ENCODE data around the gene HPD. TPM values are rescaled to one million over a fixed set of nuclear protein-coding genes. Genes with fewer than 3 reads are reported as not detected.
"Not testable (repeated sequence)": the region's sequence is repeated elsewhere in the genome, so short reads cannot be mapped to it uniquely, and the experiment has no call there.

HPD gene
- total and polyA plus RNA-seq, 2 donors (not counting 3 experiments of a cell fraction or from before 2014, with no cell fraction given), result not detected

DNA sequence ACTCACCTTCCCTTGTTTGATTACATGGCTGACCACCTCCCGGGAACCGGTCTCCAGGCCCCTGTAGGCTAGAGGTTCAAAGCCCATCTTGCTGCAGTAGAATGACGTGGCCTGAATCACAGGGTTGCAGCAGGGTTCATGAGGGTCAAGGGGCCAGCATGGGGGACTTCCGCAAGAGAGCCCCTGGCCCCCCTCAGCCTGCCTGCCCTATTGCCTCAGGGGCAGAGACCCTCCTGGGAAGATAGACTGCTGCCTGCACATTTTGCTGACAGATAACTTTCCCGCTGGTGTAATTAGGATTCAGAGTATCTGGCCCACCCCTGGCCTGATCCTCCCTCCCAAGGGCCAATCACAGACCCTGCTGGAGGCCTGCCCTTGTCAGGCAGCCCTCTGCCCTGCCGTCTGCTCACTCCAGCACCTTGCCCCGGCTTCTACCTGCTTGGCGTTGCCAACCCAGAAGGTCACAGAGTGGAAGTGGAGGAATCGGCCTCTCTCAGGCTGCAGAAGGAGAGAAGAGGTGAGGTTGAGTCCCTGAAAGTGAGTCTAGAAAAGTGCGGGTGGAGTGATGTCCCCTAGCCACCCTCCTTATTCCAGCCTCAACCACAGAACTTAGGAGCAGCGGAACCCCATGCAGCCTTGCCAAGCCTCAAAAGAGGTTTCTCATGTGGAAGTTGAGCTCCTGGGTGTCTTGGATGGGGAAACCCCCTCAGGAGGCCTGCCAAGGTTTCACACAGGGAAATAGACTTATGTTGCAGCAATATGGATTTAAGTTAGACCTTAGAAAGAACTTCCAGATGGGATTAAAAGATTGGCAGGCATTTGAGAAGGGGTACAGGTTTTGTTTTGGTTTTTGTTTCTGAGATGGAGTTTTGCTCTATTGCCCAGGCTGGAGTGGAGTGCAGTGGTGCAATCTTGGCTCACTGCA is 1.1 kb downstream of the HPD start:
- Histone ChIP-seq H4K20me1 (replicated peaks; ENCODE audit: control insufficient read depth, extremely low read depth, insufficient read depth, low read length) (no peaks in the 10 kb centered on the region), H3K79me2 (ENCODE audit: control insufficient read depth, insufficient read depth, low read length) (no peaks in the 10 kb centered on the region), H3K36me3 (ENCODE audit: control insufficient read depth in 2 of 2, extremely low read depth in 1 of 2, insufficient read depth in 2 of 2, low read length in 2 of 2) (no peaks in the 10 kb centered on the region), H3K4me2 (ENCODE audit: insufficient read depth, low read length) (no peak overlapping the region), H3K27me3 (ENCODE audit: control insufficient read depth in 2 of 2, insufficient read depth in 2 of 2, low read length in 2 of 2) (no peaks in the 10 kb centered on the region), H3K4me1 (ENCODE audit: control insufficient read depth, extremely low read depth, insufficient read depth, low read length) (no peaks in the 10 kb centered on the region), H2AFZ (ENCODE audit: low read depth, low read length) (no peak overlapping the region), H3K9ac (replicated peaks; ENCODE audit: extremely low read depth, insufficient read depth, low read length) (no peak overlapping the region), H3K27ac (ENCODE audit: insufficient read depth, low read depth, low read length) (no peak overlapping the region), H3K9me1 (replicated peaks; ENCODE audit: control insufficient read depth, extremely low read depth, insufficient read depth, low read length) (no peaks in the 10 kb centered on the region), H3K4me3 (replicated peaks in 1 of 3; ENCODE audit: insufficient read depth in 1 of 3, low read depth in 1 of 3, low read length in 3 of 3) (no peak overlapping the region), H3K9me3 (replicated peaks; ENCODE audit: control insufficient read depth, insufficient read depth, low read length) (no peaks in the 10 kb centered on the region)
- POLR2A ChIA-PET, result no interaction called here
- FAIRE-seq, result no peak
- no TSS peak for BruUV-seq (replicated peaks)
- no peak for TF ChIP-seq JUN (IDR thresholded peaks at IDR 0.05; ENCODE audit: borderline replicate concordance, insufficient read depth, insufficient read length, low read depth)
- no peak for TF ChIP-seq FOS (IDR thresholded peaks at IDR 0.05; ENCODE audit: borderline replicate concordance, insufficient read depth, low read length)
- TF ChIP-seq GATA2 (IDR thresholded peaks at IDR 0.05; ENCODE audit: insufficient read depth, insufficient read length, low read depth, low read length), result no peak
- TF ChIP-seq, protein P1, sequence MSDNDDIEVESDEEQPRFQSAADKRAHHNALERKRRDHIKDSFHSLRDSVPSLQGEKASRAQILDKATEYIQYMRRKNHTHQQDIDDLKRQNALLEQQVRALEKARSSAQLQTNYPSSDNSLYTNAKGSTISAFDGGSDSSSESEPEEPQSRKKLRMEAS (IDR thresholded peaks at IDR 0.05; ENCODE audit: insufficient read depth, insufficient read length), result no peak
- no peak for TF ChIP-seq POLR2A (IDR thresholded peaks at IDR 0.05; ENCODE audit: low read depth, low read length)
- TF ChIP-seq, protein P2, sequence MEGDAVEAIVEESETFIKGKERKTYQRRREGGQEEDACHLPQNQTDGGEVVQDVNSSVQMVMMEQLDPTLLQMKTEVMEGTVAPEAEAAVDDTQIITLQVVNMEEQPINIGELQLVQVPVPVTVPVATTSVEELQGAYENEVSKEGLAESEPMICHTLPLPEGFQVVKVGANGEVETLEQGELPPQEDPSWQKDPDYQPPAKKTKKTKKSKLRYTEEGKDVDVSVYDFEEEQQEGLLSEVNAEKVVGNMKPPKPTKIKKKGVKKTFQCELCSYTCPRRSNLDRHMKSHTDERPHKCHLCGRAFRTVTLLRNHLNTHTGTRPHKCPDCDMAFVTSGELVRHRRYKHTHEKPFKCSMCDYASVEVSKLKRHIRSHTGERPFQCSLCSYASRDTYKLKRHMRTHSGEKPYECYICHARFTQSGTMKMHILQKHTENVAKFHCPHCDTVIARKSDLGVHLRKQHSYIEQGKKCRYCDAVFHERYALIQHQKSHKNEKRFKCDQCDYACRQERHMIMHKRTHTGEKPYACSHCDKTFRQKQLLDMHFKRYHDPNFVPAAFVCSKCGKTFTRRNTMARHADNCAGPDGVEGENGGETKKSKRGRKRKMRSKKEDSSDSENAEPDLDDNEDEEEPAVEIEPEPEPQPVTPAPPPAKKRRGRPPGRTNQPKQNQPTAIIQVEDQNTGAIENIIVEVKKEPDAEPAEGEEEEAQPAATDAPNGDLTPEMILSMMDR (IDR thresholded peaks at IDR 0.05; ENCODE audit: extremely low read depth in 1 of 2, insufficient read depth in 1 of 2, low read depth in 1 of 2, low read length in 2 of 2), result no peak
- DNase-seq (ENCODE audit: low read depth, low spot score), result no peak
- CTCF ChIA-PET, result no interaction called here
- intact Hi-C loops (cut with micrococcal nuclease) (no loop called here), dilution Hi-C loops (cut with MboI; ENCODE audit: extremely low pct_ligation_motif_present, low sequenced_read_pairs) (no loop called here)

DNA sequence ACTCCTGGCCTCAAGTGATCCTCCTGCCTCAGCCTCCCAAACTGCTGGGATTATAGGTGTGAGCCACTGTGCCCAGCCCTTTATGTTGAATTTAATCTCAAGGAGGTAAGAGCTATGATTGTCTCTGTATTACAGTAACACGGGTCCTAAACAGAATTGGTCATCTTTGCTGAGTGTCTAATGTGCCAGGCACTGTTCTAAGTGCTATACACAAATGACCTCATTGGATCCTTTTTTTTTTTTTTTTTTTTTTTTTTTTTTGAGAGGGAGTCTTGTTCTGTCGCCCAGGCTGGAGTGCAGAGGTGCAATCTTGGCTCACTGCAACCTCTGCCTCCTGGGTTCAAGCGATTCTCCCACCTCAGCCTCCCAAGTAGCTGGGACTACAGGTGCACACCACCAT is 6.3 kb downstream of the HPD start:
- H3K36me3 ChIP-seq (ENCODE audit: control insufficient read depth in 2 of 2, extremely low read depth in 1 of 2, insufficient read depth in 2 of 2, low read length in 2 of 2); H3K9ac ChIP-seq (replicated peaks; ENCODE audit: extremely low read depth, insufficient read depth, low read length); H3K4me2 ChIP-seq (ENCODE audit: insufficient read depth, low read length); H3K79me2 ChIP-seq (ENCODE audit: control insufficient read depth, insufficient read depth, low read length); H3K27ac ChIP-seq (ENCODE audit: insufficient read depth, low read depth, low read length); H3K27me3 ChIP-seq (ENCODE audit: control insufficient read depth in 2 of 2, insufficient read depth in 2 of 2, low read length in 2 of 2); DNase-seq (ENCODE audit: low read depth, low spot score); H3K9me1 ChIP-seq (replicated peaks; ENCODE audit: control insufficient read depth, extremely low read depth, insufficient read depth, low read length); intact Hi-C loops (cut with micrococcal nuclease); H2AFZ ChIP-seq (ENCODE audit: low read depth, low read length); POLR2A ChIA-PET; H3K4me1 ChIP-seq (ENCODE audit: control insufficient read depth, extremely low read depth, insufficient read depth, low read length); H3K9me3 ChIP-seq (replicated peaks; ENCODE audit: control insufficient read depth, insufficient read depth, low read length); H3K4me3 ChIP-seq (replicated peaks in 1 of 3; ENCODE audit: insufficient read depth in 1 of 3, low read depth in 1 of 3, low read length in 3 of 3); FAIRE-seq; H4K20me1 ChIP-seq (replicated peaks; ENCODE audit: control insufficient read depth, extremely low read depth, insufficient read depth, low read length); BruUV-seq (replicated peaks); dilution Hi-C loops (cut with MboI; ENCODE audit: extremely low pct_ligation_motif_present, low sequenced_read_pairs): not testable (repeated sequence)
- CTCF ChIA-PET, result interaction anchor here (0.9 to 1.4 kb wide), 2 partner anchors 9 to 40 kb away, joined by 3 read pairs; no protein-coding TSS in a partner anchor
